ENCODE data around the gene GADD45G. TPM values are rescaled to one million over a fixed set of nuclear protein-coding genes. Genes with fewer than 3 reads are reported as not detected.

Gene GADD45G
- total and polyA plus RNA-seq, 10 of the 15 experiments (the other 5 are each of a cell fraction or from before 2014, with no cell fraction given), result 0.07 to 1.00 (median 0.29) TPM; not detected in 4

GRCh38 chr9:89617978-89618377 is 13.2 kb downstream of the GADD45G start:
- Histone ChIP-seq H4K20me1 (ENCODE audit: control insufficient read depth, insufficient read depth) (no peaks in the 10 kb centered on the region), H3K4me1 (ENCODE audit: control insufficient read depth, insufficient read depth, low read length) (no peaks in the 10 kb centered on the region), H2AFZ (ENCODE audit: control insufficient read depth, low read depth, low read length) (no peak overlapping the region), H3K79me2 (ENCODE audit: control insufficient read depth, insufficient read depth, low read length) (no peaks in the 10 kb centered on the region), H3K27ac (ENCODE audit: control insufficient read depth, insufficient read depth) (no peak overlapping the region), H3K4me3 (no peak overlapping the region), H3K9me3 (replicated peaks; ENCODE audit: control insufficient read depth, insufficient read depth, low read length) (no peaks in the 10 kb centered on the region), H3K36me3 (ENCODE audit: control insufficient read depth in 2 of 2, insufficient read depth in 2 of 2, low read length in 1 of 2) (no peaks in the 10 kb centered on the region), H3K27me3 (replicated peaks in 1 of 2; ENCODE audit: control insufficient read depth in 2 of 2, insufficient read depth in 2 of 2, low read length in 1 of 2) (peaks cover 3 to 9% of the 10 kb centered on the region in 2 experiments; a peak in 3 of 4 replicates), H3K9ac (ENCODE audit: control insufficient read depth, insufficient read depth, low read length) (no peak overlapping the region), H3K4me2 (ENCODE audit: control insufficient read depth, insufficient read depth) (no peak overlapping the region)
- in situ Hi-C loops (cut with MboI) (no loop called here), intact Hi-C loops (cut with micrococcal nuclease; ENCODE audit: unreplicated experiment) (no loop called here)
- POLR2A ChIA-PET, result no interaction called here
- no peak for FAIRE-seq
- SMC1A ChIA-PET (ENCODE audit: uncharacterized antibody, unreplicated experiment), result interaction anchor here (0.8 kb wide), 1 partner anchor 20 kb away, joined by 3 read pairs; no protein-coding TSS in a partner anchor
- ATAC-seq, result no peak
- no TSS peak for BruUV-seq (replicated peaks)
- WGBS (ENCODE audit: insufficient coverage, insufficient replicate concordance, low lambda C conversion rate, missing lambda C conversion rate), result 24% methylated on average over 2 of the region's 2 CpGs
- RAD21 ChIA-PET (ENCODE audit: unreplicated experiment), result no interaction called here
- TF ChIP-seq IKZF1 (conservative IDR thresholded peaks at IDR 0.05), result no peak
- TF ChIP-seq, protein P1, sequence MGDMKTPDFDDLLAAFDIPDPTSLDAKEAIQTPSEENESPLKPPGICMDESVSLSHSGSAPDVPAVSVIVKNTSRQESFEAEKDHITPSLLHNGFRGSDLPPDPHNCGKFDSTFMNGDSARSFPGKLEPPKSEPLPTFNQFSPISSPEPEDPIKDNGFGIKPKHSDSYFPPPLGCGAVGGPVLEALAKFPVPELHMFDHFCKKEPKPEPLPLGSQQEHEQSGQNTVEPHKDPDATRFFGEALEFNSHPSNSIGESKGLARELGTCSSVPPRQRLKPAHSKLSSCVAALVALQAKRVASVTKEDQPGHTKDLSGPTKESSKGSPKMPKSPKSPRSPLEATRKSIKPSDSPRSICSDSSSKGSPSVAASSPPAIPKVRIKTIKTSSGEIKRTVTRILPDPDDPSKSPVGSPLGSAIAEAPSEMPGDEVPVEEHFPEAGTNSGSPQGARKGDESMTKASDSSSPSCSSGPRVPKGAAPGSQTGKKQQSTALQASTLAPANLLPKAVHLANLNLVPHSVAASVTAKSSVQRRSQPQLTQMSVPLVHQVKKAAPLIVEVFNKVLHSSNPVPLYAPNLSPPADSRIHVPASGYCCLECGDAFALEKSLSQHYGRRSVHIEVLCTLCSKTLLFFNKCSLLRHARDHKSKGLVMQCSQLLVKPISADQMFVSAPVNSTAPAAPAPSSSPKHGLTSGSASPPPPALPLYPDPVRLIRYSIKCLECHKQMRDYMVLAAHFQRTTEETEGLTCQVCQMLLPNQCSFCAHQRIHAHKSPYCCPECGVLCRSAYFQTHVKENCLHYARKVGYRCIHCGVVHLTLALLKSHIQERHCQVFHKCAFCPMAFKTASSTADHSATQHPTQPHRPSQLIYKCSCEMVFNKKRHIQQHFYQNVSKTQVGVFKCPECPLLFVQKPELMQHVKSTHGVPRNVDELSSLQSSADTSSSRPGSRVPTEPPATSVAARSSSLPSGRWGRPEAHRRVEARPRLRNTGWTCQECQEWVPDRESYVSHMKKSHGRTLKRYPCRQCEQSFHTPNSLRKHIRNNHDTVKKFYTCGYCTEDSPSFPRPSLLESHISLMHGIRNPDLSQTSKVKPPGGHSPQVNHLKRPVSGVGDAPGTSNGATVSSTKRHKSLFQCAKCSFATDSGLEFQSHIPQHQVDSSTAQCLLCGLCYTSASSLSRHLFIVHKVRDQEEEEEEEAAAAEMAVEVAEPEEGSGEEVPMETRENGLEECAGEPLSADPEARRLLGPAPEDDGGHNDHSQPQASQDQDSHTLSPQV (IDR thresholded peaks at IDR 0.05), result no peak
- CTCF ChIA-PET, result interaction anchor here (1.2 kb wide), 1 partner anchor 15 kb away, joined by 3 read pairs; no protein-coding TSS in a partner anchor
- DNase-seq (ENCODE audit: low read depth, low spot score), result no peak

GRCh38 chr9:89619019-89619418 is 14.2 kb downstream of the GADD45G start:
- H3K4me3 ChIP-seq, result no peak overlapping the region
- DNase-seq (ENCODE audit: low read depth, low spot score) (no peak), FAIRE-seq (no peak), ATAC-seq (no peak)
- peaks cover 5 to 9% of the 10 kb centered on the region in 2 experiments; a peak in 3 of 4 replicates for H3K27me3 ChIP-seq (replicated peaks in 1 of 2; ENCODE audit: control insufficient read depth in 2 of 2, insufficient read depth in 2 of 2, low read length in 1 of 2)
- POLR2A ChIA-PET, result no interaction called here
- no peaks in the 10 kb centered on the region for H3K9me3 ChIP-seq (replicated peaks; ENCODE audit: control insufficient read depth, insufficient read depth, low read length)
- no peak overlapping the region for H3K27ac ChIP-seq (ENCODE audit: control insufficient read depth, insufficient read depth)
- WGBS (ENCODE audit: insufficient coverage, insufficient replicate concordance, low lambda C conversion rate, missing lambda C conversion rate), result 0% methylated on average over 1 of the region's 1 CpG
- in situ Hi-C loops (cut with MboI), result no loop called here
- intact Hi-C loops (cut with micrococcal nuclease; ENCODE audit: unreplicated experiment), result no loop called here
- RAD21 ChIA-PET (ENCODE audit: unreplicated experiment), result no interaction called here
- SMC1A ChIA-PET (ENCODE audit: uncharacterized antibody, unreplicated experiment), result no interaction called here
- H3K9ac ChIP-seq (ENCODE audit: control insufficient read depth, insufficient read depth, low read length), result no peak overlapping the region
- H3K79me2 ChIP-seq (ENCODE audit: control insufficient read depth, insufficient read depth, low read length), result no peaks in the 10 kb centered on the region
- no peaks in the 10 kb centered on the region for H4K20me1 ChIP-seq (ENCODE audit: control insufficient read depth, insufficient read depth)
- H3K4me1 ChIP-seq (ENCODE audit: control insufficient read depth, insufficient read depth, low read length), result no peaks in the 10 kb centered on the region
- no peak overlapping the region for H2AFZ ChIP-seq (ENCODE audit: control insufficient read depth, low read depth, low read length)
- TF ChIP-seq POLR2AphosphoS2 (IDR thresholded peaks at IDR 0.05; ENCODE audit: low read depth, low read length) (no peak), SREBF1 (IDR thresholded peaks at IDR 0.05; ENCODE audit: low read length) (no peak), JUND (IDR thresholded peaks at IDR 0.05; ENCODE audit: low read depth, low read length) (no peak), ESRRA (IDR thresholded peaks at IDR 0.05; ENCODE audit: low read length) (no peak), FOS (IDR thresholded peaks at IDR 0.05; ENCODE audit: borderline replicate concordance, extremely low read depth, insufficient read length) (no peak), NR2C2 (IDR thresholded peaks at IDR 0.05; ENCODE audit: borderline replicate concordance, control insufficient read depth, insufficient read length, low read depth) (no peak), BCL11A (IDR thresholded peaks at IDR 0.05; ENCODE audit: low read depth, low read length) (no peak), KLF5 (IDR thresholded peaks at IDR 0.05; ENCODE audit: partially characterized antibody) (no peak), SUZ12 (IDR thresholded peaks at IDR 0.05; ENCODE audit: unreplicated experiment) (no peak), STAT1 (conservative IDR thresholded peaks at IDR 0.05) (no peak), NBN (IDR thresholded peaks at IDR 0.05) (no peak)
- CTCF ChIA-PET, result interaction anchor here (0.9 to 2.2 kb wide), 2 partner anchors 15 to 21 kb away, joined by 3 to 8 read pairs; no protein-coding TSS in a partner anchor
- H3K4me2 ChIP-seq (ENCODE audit: control insufficient read depth, insufficient read depth), result no peak overlapping the region
- BruUV-seq (replicated peaks), result no TSS peak
- no peaks in the 10 kb centered on the region for H3K36me3 ChIP-seq (ENCODE audit: control insufficient read depth in 2 of 2, insufficient read depth in 2 of 2, low read length in 1 of 2)

All from GM12878 (cell line).